OCI-LY3 (cell line): ENCODE results near the gene ELFN2.
"Not testable (repeated sequence)": the region's sequence is repeated elsewhere in the genome, so short reads cannot be mapped to it uniquely, and the experiment has no call there.

Experiments used
- EZH2phosphoT487 ChIP-seq: fragments of 200-600 bp; shearing (Covaris generic); IDR thresholded peaks from 2 replicates; pipeline ENCODE4 v1.6.1; 2018; ENCODE audit warnings: antibody characterized with exemption, mixed run types, low read depth
- TF ChIP-seq, protein P1 (sequence below): fragments of 200-600, 300-600 bp; sonication (generic); IDR thresholded peaks from 2 replicates; pipeline ENCODE4 v1.5.1; 2014; ENCODE audit warnings: antibody characterized with exemption, low read length, low read depth

DNA sequence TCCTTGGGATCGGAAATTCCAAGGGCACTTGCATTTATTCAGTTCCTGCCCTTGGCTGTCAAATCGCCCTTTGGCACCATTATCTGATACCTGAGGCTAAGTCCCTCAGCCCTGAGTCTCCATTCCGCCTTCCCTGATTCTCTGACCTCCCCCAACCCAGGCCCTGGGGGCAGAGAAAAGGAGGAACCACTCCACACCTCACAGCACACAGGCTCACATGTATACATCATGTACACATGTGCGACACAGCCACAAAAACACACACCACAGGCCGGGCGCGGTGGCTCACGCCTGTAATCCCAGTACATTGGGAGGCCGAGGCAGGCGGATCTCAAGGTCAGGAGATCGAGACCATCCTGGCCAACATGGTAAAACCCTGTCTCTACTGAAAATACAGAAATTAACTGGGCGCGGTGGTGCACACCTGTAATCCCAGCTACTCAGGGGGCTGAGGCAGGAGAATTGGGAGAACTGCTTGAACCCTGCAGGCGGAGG is 41.0 kb upstream of the ELFN2 start:
- TF ChIP-seq, protein P1, sequence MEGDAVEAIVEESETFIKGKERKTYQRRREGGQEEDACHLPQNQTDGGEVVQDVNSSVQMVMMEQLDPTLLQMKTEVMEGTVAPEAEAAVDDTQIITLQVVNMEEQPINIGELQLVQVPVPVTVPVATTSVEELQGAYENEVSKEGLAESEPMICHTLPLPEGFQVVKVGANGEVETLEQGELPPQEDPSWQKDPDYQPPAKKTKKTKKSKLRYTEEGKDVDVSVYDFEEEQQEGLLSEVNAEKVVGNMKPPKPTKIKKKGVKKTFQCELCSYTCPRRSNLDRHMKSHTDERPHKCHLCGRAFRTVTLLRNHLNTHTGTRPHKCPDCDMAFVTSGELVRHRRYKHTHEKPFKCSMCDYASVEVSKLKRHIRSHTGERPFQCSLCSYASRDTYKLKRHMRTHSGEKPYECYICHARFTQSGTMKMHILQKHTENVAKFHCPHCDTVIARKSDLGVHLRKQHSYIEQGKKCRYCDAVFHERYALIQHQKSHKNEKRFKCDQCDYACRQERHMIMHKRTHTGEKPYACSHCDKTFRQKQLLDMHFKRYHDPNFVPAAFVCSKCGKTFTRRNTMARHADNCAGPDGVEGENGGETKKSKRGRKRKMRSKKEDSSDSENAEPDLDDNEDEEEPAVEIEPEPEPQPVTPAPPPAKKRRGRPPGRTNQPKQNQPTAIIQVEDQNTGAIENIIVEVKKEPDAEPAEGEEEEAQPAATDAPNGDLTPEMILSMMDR, result not testable (repeated sequence)
- TF ChIP-seq EZH2phosphoT487, result not testable (repeated sequence)
